SH-SY5Y (cell line): ENCODE results near the gene COL24A1.

Experiments
- GATA2 ChIP-seq: IDR thresholded peaks from 2 replicates; pipeline ENCODE4 v1.6.1; 2011; ENCODE audit warnings: mild to moderate bottlenecking, low read depth, low read length
- GATA3 ChIP-seq: IDR thresholded peaks from 2 replicates; pipeline ENCODE4 v1.6.1; 2011; ENCODE audit warnings: low read depth, mild to moderate bottlenecking, low read length, moderate library complexity

GRCh38 chr1:86159800-86160199 is 3.2 kb upstream of the COL24A1 start:
- no peak for TF ChIP-seq GATA3
- TF ChIP-seq GATA2 = no peak
